HFFc6 (cell line): ENCODE data around the gene RPL32. TPM values are rescaled to one million over a fixed set of nuclear protein-coding genes. Genes with fewer than 3 reads are reported as not detected.
"Not testable (repeated sequence)": the region's sequence is repeated elsewhere in the genome, so short reads cannot be mapped to it uniquely, and the experiment has no call there.

Experiments
- DNase-seq: peaks from one replicate; pipeline ENCODE4 v3.0.0-alpha.2; 2018
- H3K27ac Mint-ChIP-seq: 2 replicates; pipeline ENCODE4 v1.8.0; 2020; ENCODE audit warnings: mild to moderate bottlenecking, mixed read lengths
- H3K27me3 Mint-ChIP-seq: 2 replicates; pipeline ENCODE4 v1.8.0; 2021; ENCODE audit warnings: mild to moderate bottlenecking, moderate library complexity, mixed read lengths; ENCODE audit not compliant: insufficient read depth
- H3K36me3 Mint-ChIP-seq: 2 replicates; pipeline ENCODE4 v1.8.0; 2021; ENCODE audit warnings: low read depth, mixed read lengths
- H3K4me1 Mint-ChIP-seq: 2 replicates; pipeline ENCODE4 v1.8.0; 2020; ENCODE audit warnings: low read depth, mixed read lengths
- H3K4me3 Mint-ChIP-seq: 2 replicates; pipeline ENCODE4 v1.8.0; 2020; ENCODE audit warnings: mild to moderate bottlenecking, moderate library complexity, mixed read lengths
- H3K9me3 Mint-ChIP-seq: 2 replicates; pipeline ENCODE4 v1.8.0; 2020; ENCODE audit warnings: mild to moderate bottlenecking, mixed read lengths
- CTCF ChIP-seq: fragments of 200-600 bp; sonication (generic); IDR thresholded peaks from 2 replicates; pipeline ENCODE4 v1.5.0; 2021; ENCODE audit warnings: antibody characterized with exemption, mild to moderate bottlenecking
- total RNA-seq, 6 experiments: library from RNA; stranded (reverse); fragmentation: NEBNext Ultra II Directional; extraction: Animal tissue kit (Norgen Biotek cat#: 25700); gene quantifications; 2 replicates in 1 of 6; 3 replicates in 5 of 6; pipeline ENCODE4 v1.2.3, GENCODE V29; 2021

Gene RPL32
- total RNA-seq, 6 experiments from 2014 or later: 1,490 to 1,730 (median 1,677) TPM

DNA sequence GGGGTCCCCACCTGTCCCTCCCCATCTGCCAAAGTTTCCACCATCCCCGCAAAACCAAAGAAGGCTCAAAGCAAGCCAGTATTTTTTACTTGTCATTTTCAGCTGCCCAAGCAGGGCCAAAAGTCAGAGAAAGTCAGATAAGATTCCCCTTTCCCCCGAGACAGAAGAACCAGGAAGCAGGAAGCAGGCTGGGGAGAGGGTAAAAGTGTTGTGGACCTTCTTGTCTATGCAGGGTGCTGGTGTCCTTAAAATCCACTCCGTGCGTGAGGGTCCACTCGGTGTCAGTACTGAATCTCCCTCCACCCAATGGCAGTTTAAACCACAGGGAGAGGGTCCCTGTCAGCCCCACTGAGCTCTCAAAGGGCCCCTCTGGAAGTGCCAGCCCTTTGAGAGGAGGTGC lies 20.2 kb upstream of the RPL32 start:
- Mint-ChIP-seq H3K9me3 (peaks cover 15% of the 10 kb centered on the region), H3K27ac (no peak overlapping the region), H3K4me3 (no peak overlapping the region), H3K36me3 (no peaks in the 10 kb centered on the region), H3K4me1 (no peaks in the 10 kb centered on the region), H3K27me3 (peaks cover 60% of the 10 kb centered on the region)
- TF ChIP-seq CTCF: no peak
- DNase-seq: no peak

GRCh38 chr3:12859840-12860239 lies 18.5 kb upstream of the RPL32 start:
- no peaks in the 10 kb centered on the region for H3K36me3 Mint-ChIP-seq
- DNase-seq: no peak
- H3K4me3 Mint-ChIP-seq: no peak overlapping the region
- H3K27ac Mint-ChIP-seq: no peak overlapping the region
- H3K27me3 Mint-ChIP-seq: peaks cover 53% of the 10 kb centered on the region
- H3K4me1 Mint-ChIP-seq: no peaks in the 10 kb centered on the region
- no peak for TF ChIP-seq CTCF
- H3K9me3 Mint-ChIP-seq: peaks cover under 1% of the 10 kb centered on the region

GRCh38 chr3:12856626-12857025 lies 15.3 kb upstream of the RPL32 start:
- no peak overlapping the region for H3K27ac Mint-ChIP-seq
- no peaks in the 10 kb centered on the region for H3K9me3 Mint-ChIP-seq
- peaks cover 50% of the 10 kb centered on the region for H3K27me3 Mint-ChIP-seq
- H3K4me3 Mint-ChIP-seq: no peak overlapping the region
- H3K36me3 Mint-ChIP-seq: no peaks in the 10 kb centered on the region
- no peak for DNase-seq
- no peak for TF ChIP-seq CTCF
- H3K4me1 Mint-ChIP-seq: no peaks in the 10 kb centered on the region

- no peaks in the 10 kb centered on the region for H3K9me3 Mint-ChIP-seq
- H3K4me1 Mint-ChIP-seq: no peaks in the 10 kb centered on the region
- TF ChIP-seq CTCF: no peak
- DNase-seq: no peak
- H3K27ac Mint-ChIP-seq: no peak overlapping the region
- no peak overlapping the region for H3K4me3 Mint-ChIP-seq
- H3K27me3 Mint-ChIP-seq: peaks cover 39% of the 10 kb centered on the region
- no peaks in the 10 kb centered on the region for H3K36me3 Mint-ChIP-seq
Measured at GRCh38 chr3:12854565-12854964, 13.2 kb upstream of the RPL32 start.

- H3K27ac Mint-ChIP-seq, H3K9me3 Mint-ChIP-seq, DNase-seq, H3K4me1 Mint-ChIP-seq, H3K4me3 Mint-ChIP-seq, H3K36me3 Mint-ChIP-seq: not testable (repeated sequence)
- H3K27me3 Mint-ChIP-seq: peaks cover 33% of the 10 kb centered on the region
Measured at GRCh38 chr3:12853847-12854246, 12.5 kb upstream of the RPL32 start.

GRCh38 chr3:12852201-12852600 lies 10.8 kb upstream of the RPL32 start:
- DNase-seq: no peak
- Mint-ChIP-seq H3K4me1 (no peaks in the 10 kb centered on the region; the same call in 1 of the 2 replicates), H3K4me3 (no peak overlapping the region), H3K36me3 (no peaks in the 10 kb centered on the region), H3K27ac (no peak overlapping the region), H3K27me3 (peaks cover 30% of the 10 kb centered on the region), H3K9me3 (no peaks in the 10 kb centered on the region)
- TF ChIP-seq CTCF: no peak
